ENCODE results near the gene TCP11X2. TPM values are rescaled to one million over a fixed set of nuclear protein-coding genes. Genes with fewer than 3 reads are reported as not detected.

Gene TCP11X2
- not detected in 2 replicates for total RNA-seq

GRCh38 chrX:102471762-102472220 lies at the start of gene TCP11X2:
Gene TCP11X2, minus strand, starts transcription at chrX:102471812.

GRCh38 chrX:102515975-102516941 lies 44.6 kb upstream of the TCP11X2 start, which contains the start of gene TMSB15A:
Gene TMSB15A, minus strand, starts transcription at chrX:102516739.

DNA sequence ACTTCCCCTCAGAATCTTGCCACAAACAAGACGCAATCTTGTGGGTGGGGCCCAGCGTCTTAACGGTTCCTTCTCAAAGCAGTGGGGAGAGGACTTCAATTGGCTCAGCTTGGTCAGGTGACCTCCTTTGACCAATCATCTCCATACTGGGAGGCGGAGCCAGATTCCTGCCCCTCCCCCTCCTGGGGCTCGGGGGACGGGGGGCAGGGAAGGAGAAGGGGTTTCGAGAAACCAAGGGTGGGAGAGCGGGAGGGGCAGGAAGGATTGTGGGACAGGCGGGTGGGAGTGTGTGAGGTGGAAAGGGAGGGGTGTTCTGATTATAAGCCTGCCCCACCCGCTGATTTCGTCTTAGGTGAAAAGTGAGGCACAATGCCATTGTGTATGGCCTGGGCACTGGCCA lies 31.7 kb downstream of the TCP11X2 start, which contains the start of gene NXF2B:
TSS of gene NXF2B (minus strand) at position 101 of the 400 bp plus-strand sequence. CDS start 59,972 bp downstream, outside the sequence.

Other genes with a start within 250 kb of the TCP11X2 start
- gene NXF2, start 224.6 kb downstream of the TCP11X2 start, total RNA-seq: not detected in 2 replicates
- not detected in 2 replicates for gene NXF2B, start 31.8 kb downstream of the TCP11X2 start, total RNA-seq
- gene TMSB15A, start 44.9 kb upstream of the TCP11X2 start, total RNA-seq: 0.82 and 1.8 TPM in 2 replicates
- 11.0 and 23.9 TPM in 2 replicates for gene ARMCX5, start 127.7 kb upstream of the TCP11X2 start, total RNA-seq
- 0.65 and 3.3 TPM in 2 replicates for gene GPRASP1, start 179.7 kb upstream of the TCP11X2 start, total RNA-seq
- gene GPRASP2, start 240.6 kb upstream of the TCP11X2 start, total RNA-seq: 9.6 and 13.9 TPM in 2 replicates
- 5.7 and 6.6 TPM in 2 replicates for gene GPRASP3, start 248.9 kb upstream of the TCP11X2 start, total RNA-seq

Measured in bladder microvascular endothelial cell (primary cell).